SK-N-MC (cell line): Measurements from ENCODE around the gene SLC43A3.

Source experiments
- EZH2 ChIP-seq: fragments of 200-600 bp; sonication (generic); IDR thresholded peaks from one replicate; pipeline ENCODE4 v1.6.1; 2017; ENCODE audit warnings: antibody characterized with exemption
- FOXP2 ChIP-seq: optimal IDR thresholded peaks from 2 replicates; pipeline ENCODE3; 2011; ENCODE audit warnings: mild to moderate bottlenecking, moderate library complexity; ENCODE audit not compliant: insufficient read depth; ENCODE audit errors: extremely low read length, control extremely low read depth

DNA sequence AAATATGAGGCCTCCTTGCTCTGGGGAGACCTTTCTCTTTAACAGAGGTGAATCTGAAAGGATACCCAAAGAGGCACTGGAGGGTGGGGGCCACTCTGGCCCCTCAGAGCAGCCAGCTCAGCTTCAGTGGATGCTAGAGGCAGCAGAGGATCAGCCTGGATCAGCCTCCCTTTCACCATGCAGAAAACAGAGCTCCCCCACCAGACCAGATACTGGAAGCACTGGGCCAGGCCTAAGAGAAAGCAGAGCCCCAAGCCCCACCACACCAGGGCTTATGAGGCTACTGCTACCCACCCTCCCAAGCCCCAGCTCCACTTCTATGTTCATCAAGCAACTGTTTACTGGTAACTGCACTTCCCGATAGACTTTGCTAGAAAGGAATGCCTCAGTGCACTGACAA lies 4.0 kb upstream of the SLC43A3 start:
- no peak for TF ChIP-seq FOXP2
- TF ChIP-seq EZH2 = no peak
